ENCODE data around the gene LILRB1. TPM values are rescaled to one million over a fixed set of nuclear protein-coding genes. Genes with fewer than 3 reads are reported as not detected.
"Not testable (repeated sequence)": the region's sequence is repeated elsewhere in the genome, so short reads cannot be mapped to it uniquely, and the experiment has no call there.

The LILRB1 gene
- total and polyA plus RNA-seq, 10 donors, result 23.5 to 249 (median 113) TPM

GRCh38 chr19:54616821-54617560 is 13.3 kb upstream of the LILRB1 start:
- peak overlapping the region; percentile 44 to 86 (median 79) for H3K27ac ChIP-seq
- 47 to 69% (median 51%) methylated on average over 5 of the region's 5 CpGs for WGBS, 5 donors
- TF ChIP-seq POLR2AphosphoS5 (IDR thresholded peaks at IDR 0.05), result peak in 1 of 3 donors; percentile 71
- TF ChIP-seq POLR2A (IDR thresholded peaks at IDR 0.05), result no peak
- no peak for DNase-seq
- intact Hi-C loops (cut with DNase I; ENCODE audit: low total_unique reads), result no loop called here
- no peaks in the 10 kb centered on the region for H3K36me3 ChIP-seq
- H3K9me3 ChIP-seq, result peaks cover 0 to 4% (median 0%) of the 10 kb centered on the region in 8 donors
- peaks cover 0 to 60% (median 18%) of the 10 kb centered on the region in 6 donors for H3K4me1 ChIP-seq
- H3K27me3 ChIP-seq (replicated peaks in 1 of 7), result no peaks in the 10 kb centered on the region
- H3K4me3 ChIP-seq, result peak overlapping the region; percentile 22 to 68 (median 42)

DNA sequence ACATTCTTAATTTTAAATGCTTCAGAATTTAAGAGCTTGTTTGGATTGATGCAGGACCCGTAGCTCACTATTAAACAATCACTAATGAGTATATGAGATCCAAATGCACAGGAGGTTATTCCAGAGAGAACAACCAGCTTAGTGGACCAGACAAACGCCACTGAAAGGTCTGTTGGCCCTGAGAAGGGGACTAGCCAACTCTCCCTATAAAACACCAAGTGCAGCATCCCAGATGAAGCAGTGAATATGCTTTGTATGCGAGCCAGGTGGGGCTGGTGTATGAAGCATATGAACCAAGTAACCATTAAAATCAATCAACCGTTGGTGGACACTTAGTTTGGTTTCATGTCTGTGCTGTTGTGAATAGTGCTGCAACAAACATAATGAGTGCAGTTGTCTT is 9.8 kb upstream of the LILRB1 start:
- TF ChIP-seq POLR2AphosphoS5 (IDR thresholded peaks at IDR 0.05), result no peak
- TF ChIP-seq POLR2A (IDR thresholded peaks at IDR 0.05), result no peak
- TF ChIP-seq CTCF (IDR thresholded peaks at IDR 0.05 in 8 of 11, conservative IDR thresholded peaks at IDR 0.05 in 3 of 11), result no peak
- peaks cover 0 to under 1% (median 0%) of the 10 kb centered on the region in 8 donors for H3K9me3 ChIP-seq
- peak overlapping the region in 6 of 8 donors; percentile 7 to 68 (median 26) for H3K4me3 ChIP-seq
- no peak for DNase-seq
- peak overlapping the region in 4 of 8 donors; percentile 80 to 86 (median 82) for H3K27ac ChIP-seq
- 58 to 74% (median 72%) methylated on average over 4 of the region's 4 CpGs for WGBS, 5 donors
- intact Hi-C loops (cut with DNase I; ENCODE audit: low total_unique reads), result no loop called here
- H3K4me1 ChIP-seq, result peaks cover 0 to 71% (median 24%) of the 10 kb centered on the region in 6 donors
- H3K36me3 ChIP-seq, result no peaks in the 10 kb centered on the region
- H3K27me3 ChIP-seq (replicated peaks in 1 of 7), result no peaks in the 10 kb centered on the region

- Histone ChIP-seq H3K4me3 (peak overlapping the region in 4 of 8 donors; percentile 6 to 49 (median 23)), H3K27ac (peak overlapping the region in 7 of 8 donors; percentile 31 to 91 (median 62)), H3K36me3 (peaks cover 0 to 9% (median 0%) of the 10 kb centered on the region in 6 donors), H3K4me1 (peaks cover 0 to 74% (median 19%) of the 10 kb centered on the region in 6 donors), H3K27me3 (replicated peaks in 1 of 7) (no peaks in the 10 kb centered on the region), H3K9me3 (peaks cover 0 to 4% (median 0%) of the 10 kb centered on the region in 8 donors)
- intact Hi-C loops (cut with DNase I; ENCODE audit: low total_unique reads), result no loop called here
- WGBS, 5 donors, result 50 to 67% (median 65%) methylated on average over 4 of the region's 4 CpGs
- TF ChIP-seq CTCF (IDR thresholded peaks at IDR 0.05 in 8 of 11, conservative IDR thresholded peaks at IDR 0.05 in 3 of 11), result no peak
- no peak for TF ChIP-seq POLR2A (IDR thresholded peaks at IDR 0.05)
- no peak for TF ChIP-seq POLR2AphosphoS5 (IDR thresholded peaks at IDR 0.05)
- DNase-seq, result no peak
These were observed 7.9 kb upstream of the LILRB1 start for GRCh38 chr19:54622431-54622830.

DNA sequence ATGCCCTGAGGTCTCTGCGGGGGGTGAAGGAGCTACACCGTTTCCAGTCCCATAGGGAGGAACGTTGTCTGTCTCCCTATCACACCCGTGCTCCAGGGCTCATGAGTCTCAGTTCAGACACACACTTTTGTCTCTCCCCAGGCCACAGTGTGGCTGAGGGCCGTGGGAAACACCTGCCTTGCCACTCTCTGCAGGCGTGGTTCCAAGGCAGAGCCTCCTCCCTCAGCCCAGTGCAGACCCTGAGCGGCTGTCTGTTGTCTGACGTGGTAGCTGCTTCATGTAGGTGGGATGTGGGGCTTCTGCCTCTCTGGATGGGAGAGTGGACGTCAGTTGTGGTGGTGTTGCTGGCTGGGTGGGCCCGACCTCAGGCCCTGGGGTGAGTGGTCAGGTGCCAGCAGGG is 6.0 kb upstream of the LILRB1 start:
- H3K9me3 ChIP-seq; DNase-seq; intact Hi-C loops (cut with DNase I; ENCODE audit: low total_unique reads); H3K27me3 ChIP-seq (replicated peaks in 1 of 7): not testable (repeated sequence)
- peaks cover 0 to 92% (median 30%) of the 10 kb centered on the region in 6 donors for H3K4me1 ChIP-seq
- peak overlapping the region in 3 of 8 donors; percentile 10 to 49 (median 12) for H3K4me3 ChIP-seq
- peak overlapping the region in 7 of 8 donors; percentile 26 to 91 (median 81) for H3K27ac ChIP-seq
- H3K36me3 ChIP-seq, result peaks cover 0 to 14% (median 0%) of the 10 kb centered on the region in 6 donors
- WGBS, 5 donors, result 46 to 72% (median 55%) methylated on average over 2 to 10 of the region's 10 CpGs
